Uterus (tissue), 2 donors: ENCODE measurements around the gene IRGQ.

ENCODE experiments used
- POLR2A ChIP-seq, 2 donors: fragments of 450-650 bp; IDR thresholded peaks; one replicate each; pipeline ENCODE4 v1.6.1; 2016; ENCODE audit warnings: antibody characterized with exemption in 2 of 2, mild to moderate bottlenecking in 1 of 2, moderate library complexity in 1 of 2
- TF ChIP-seq, protein P1 (sequence below), 4 experiments: fragments of 200-600 bp in 2 of 4; fragments of 450-650 bp in 2 of 4; sonication (generic) in 2 of 4; IDR thresholded peaks; one replicate each; pipeline ENCODE4 v1.5.1; 2016 to 2019; ENCODE audit warnings: antibody characterized with exemption in 4 of 4, mild to moderate bottlenecking in 2 of 4, moderate library complexity in 1 of 4

DNA sequence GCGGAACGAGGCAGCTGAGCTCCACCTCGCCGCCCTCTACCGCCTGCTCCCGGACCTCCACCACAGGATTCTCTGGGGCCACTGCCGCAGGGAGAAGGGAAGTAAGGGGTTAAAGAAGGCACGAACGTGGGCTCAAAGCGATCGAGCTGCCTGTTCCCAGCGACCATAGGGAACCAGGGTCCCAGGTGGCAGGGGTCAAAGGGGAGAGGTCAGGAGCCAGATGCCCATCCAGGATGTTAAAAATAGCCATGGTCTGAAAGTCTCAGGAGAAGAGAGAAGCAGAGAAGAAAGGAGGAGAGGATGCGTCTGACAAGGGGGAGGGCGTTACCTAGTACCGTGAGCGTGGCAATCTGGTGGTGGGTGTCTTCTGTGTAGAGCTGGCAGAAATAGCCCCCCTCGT is 30.9 kb upstream of the IRGQ start:
- TF ChIP-seq, protein P1, sequence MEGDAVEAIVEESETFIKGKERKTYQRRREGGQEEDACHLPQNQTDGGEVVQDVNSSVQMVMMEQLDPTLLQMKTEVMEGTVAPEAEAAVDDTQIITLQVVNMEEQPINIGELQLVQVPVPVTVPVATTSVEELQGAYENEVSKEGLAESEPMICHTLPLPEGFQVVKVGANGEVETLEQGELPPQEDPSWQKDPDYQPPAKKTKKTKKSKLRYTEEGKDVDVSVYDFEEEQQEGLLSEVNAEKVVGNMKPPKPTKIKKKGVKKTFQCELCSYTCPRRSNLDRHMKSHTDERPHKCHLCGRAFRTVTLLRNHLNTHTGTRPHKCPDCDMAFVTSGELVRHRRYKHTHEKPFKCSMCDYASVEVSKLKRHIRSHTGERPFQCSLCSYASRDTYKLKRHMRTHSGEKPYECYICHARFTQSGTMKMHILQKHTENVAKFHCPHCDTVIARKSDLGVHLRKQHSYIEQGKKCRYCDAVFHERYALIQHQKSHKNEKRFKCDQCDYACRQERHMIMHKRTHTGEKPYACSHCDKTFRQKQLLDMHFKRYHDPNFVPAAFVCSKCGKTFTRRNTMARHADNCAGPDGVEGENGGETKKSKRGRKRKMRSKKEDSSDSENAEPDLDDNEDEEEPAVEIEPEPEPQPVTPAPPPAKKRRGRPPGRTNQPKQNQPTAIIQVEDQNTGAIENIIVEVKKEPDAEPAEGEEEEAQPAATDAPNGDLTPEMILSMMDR (IDR thresholded peaks at IDR 0.05), result no peak
- TF ChIP-seq POLR2A (IDR thresholded peaks at IDR 0.05), result no peak
